ENCODE data around the gene CARD19.

CARD19 gene

GRCh38 chr9:93091453-93092081 is 4.5 kb upstream of the CARD19 start:
- H3K27me3 ChIP-seq (ENCODE audit: insufficient read depth, low read length) = no peaks in the 10 kb centered on the region
- H3K9me3 ChIP-seq (ENCODE audit: insufficient read depth, low read depth, low read length) = no peaks in the 10 kb centered on the region; the same call in 1 of the 2 replicates
- H3K9ac ChIP-seq (ENCODE audit: low read depth, low read length) = no peak overlapping the region
- no peaks in the 10 kb centered on the region for H3K36me3 ChIP-seq (ENCODE audit: insufficient read depth, low read depth, low read length)
- H3K4me3 ChIP-seq (ENCODE audit: low read length) = no peak overlapping the region
- no peak overlapping the region for H3K27ac ChIP-seq (ENCODE audit: low read length)
- H3K4me1 ChIP-seq (ENCODE audit: insufficient read depth, low read length) = no peaks in the 10 kb centered on the region

- Histone ChIP-seq H3K27ac (ENCODE audit: low read length) (no peak overlapping the region), H3K9me3 (ENCODE audit: insufficient read depth, low read depth, low read length) (no peaks in the 10 kb centered on the region), H3K4me3 (ENCODE audit: low read length) (no peak overlapping the region), H3K27me3 (ENCODE audit: insufficient read depth, low read length) (peaks cover 8% of the 10 kb centered on the region), H3K4me1 (ENCODE audit: insufficient read depth, low read length) (peaks cover 5% of the 10 kb centered on the region; the same call in 1 of the 2 replicates), H3K36me3 (ENCODE audit: insufficient read depth, low read depth, low read length) (no peaks in the 10 kb centered on the region), H3K9ac (ENCODE audit: low read depth, low read length) (no peak overlapping the region)
These were observed 3.6 kb upstream of the CARD19 start for GRCh38 chr9:93092251-93092991.

- Histone ChIP-seq H3K36me3 (ENCODE audit: insufficient read depth, low read depth, low read length) (no peaks in the 10 kb centered on the region), H3K9ac (ENCODE audit: low read depth, low read length) (no peak overlapping the region), H3K4me1 (ENCODE audit: insufficient read depth, low read length) (peaks cover 5% of the 10 kb centered on the region; the same call in 1 of the 2 replicates), H3K27ac (ENCODE audit: low read length) (no peak overlapping the region), H3K9me3 (ENCODE audit: insufficient read depth, low read depth, low read length) (no peaks in the 10 kb centered on the region), H3K4me3 (ENCODE audit: low read length) (no peak overlapping the region), H3K27me3 (ENCODE audit: insufficient read depth, low read length) (peaks cover 14% of the 10 kb centered on the region)
These were observed 2.7 kb upstream of the CARD19 start for GRCh38 chr9:93093127-93093876.

- Histone ChIP-seq H3K9me3 (ENCODE audit: insufficient read depth, low read depth, low read length) (no peaks in the 10 kb centered on the region), H3K9ac (ENCODE audit: low read depth, low read length) (no peak overlapping the region; the same call in 1 of the 2 replicates), H3K36me3 (ENCODE audit: insufficient read depth, low read depth, low read length) (no peaks in the 10 kb centered on the region), H3K4me3 (ENCODE audit: low read length) (no peak overlapping the region), H3K27ac (ENCODE audit: low read length) (no peak overlapping the region), H3K4me1 (ENCODE audit: insufficient read depth, low read length) (peaks cover 5% of the 10 kb centered on the region; the same call in 1 of the 2 replicates), H3K27me3 (ENCODE audit: insufficient read depth, low read length) (peaks cover 14% of the 10 kb centered on the region)
These were observed 1.9 kb upstream of the CARD19 start for GRCh38 chr9:93093877-93094657.

GRCh38 chr9:93094658-93095204 is 1.3 kb upstream of the CARD19 start:
- Histone ChIP-seq H3K4me3 (ENCODE audit: low read length) (peak overlapping the region; percentile 43), H3K27me3 (ENCODE audit: insufficient read depth, low read length) (peaks cover 14% of the 10 kb centered on the region), H3K27ac (ENCODE audit: low read length) (no peak overlapping the region), H3K4me1 (ENCODE audit: insufficient read depth, low read length) (peaks cover 5% of the 10 kb centered on the region; the same call in 1 of the 2 replicates), H3K9me3 (ENCODE audit: insufficient read depth, low read depth, low read length) (no peaks in the 10 kb centered on the region), H3K36me3 (ENCODE audit: insufficient read depth, low read depth, low read length) (no peaks in the 10 kb centered on the region), H3K9ac (ENCODE audit: low read depth, low read length) (peak overlapping the region; percentile 39; the same call in 1 of the 2 replicates)

- H3K27me3 ChIP-seq (ENCODE audit: insufficient read depth, low read length) = peaks cover 14% of the 10 kb centered on the region
- no peaks in the 10 kb centered on the region for H3K9me3 ChIP-seq (ENCODE audit: insufficient read depth, low read depth, low read length)
- no peaks in the 10 kb centered on the region for H3K36me3 ChIP-seq (ENCODE audit: insufficient read depth, low read depth, low read length)
- H3K9ac ChIP-seq (ENCODE audit: low read depth, low read length) = peak overlapping the region; percentile 39; the same call in 1 of the 2 replicates
- no peak overlapping the region for H3K27ac ChIP-seq (ENCODE audit: low read length)
- peak overlapping the region; percentile 43 for H3K4me3 ChIP-seq (ENCODE audit: low read length)
- H3K4me1 ChIP-seq (ENCODE audit: insufficient read depth, low read length) = peaks cover 5% of the 10 kb centered on the region; the same call in 1 of the 2 replicates
These were observed 549 bp upstream of the CARD19 start for GRCh38 chr9:93095205-93096130.

GRCh38 chr9:93096811-93097382 is 880 bp downstream of the CARD19 start:
- Histone ChIP-seq H3K27me3 (ENCODE audit: insufficient read depth, low read length) (peaks cover 14% of the 10 kb centered on the region), H3K4me3 (ENCODE audit: low read length) (peak overlapping the region; percentile 71), H3K4me1 (ENCODE audit: insufficient read depth, low read length) (peaks cover 5% of the 10 kb centered on the region; the same call in 1 of the 2 replicates), H3K9me3 (ENCODE audit: insufficient read depth, low read depth, low read length) (no peaks in the 10 kb centered on the region), H3K27ac (ENCODE audit: low read length) (no peak overlapping the region), H3K36me3 (ENCODE audit: insufficient read depth, low read depth, low read length) (no peaks in the 10 kb centered on the region), H3K9ac (ENCODE audit: low read depth, low read length) (peak overlapping the region; percentile 32; the same call in 1 of the 2 replicates)

GRCh38 chr9:93097511-93098201 is 1.6 kb downstream of the CARD19 start:
- Histone ChIP-seq H3K4me1 (ENCODE audit: insufficient read depth, low read length) (peaks cover 5% of the 10 kb centered on the region; the same call in 1 of the 2 replicates), H3K27ac (ENCODE audit: low read length) (no peak overlapping the region), H3K9me3 (ENCODE audit: insufficient read depth, low read depth, low read length) (no peaks in the 10 kb centered on the region), H3K36me3 (ENCODE audit: insufficient read depth, low read depth, low read length) (no peaks in the 10 kb centered on the region), H3K27me3 (ENCODE audit: insufficient read depth, low read length) (peaks cover 14% of the 10 kb centered on the region), H3K4me3 (ENCODE audit: low read length) (0 out of 2 replicates have a peak overlapping the region, but pooled peaks have one; percentile 71), H3K9ac (ENCODE audit: low read depth, low read length) (no peak overlapping the region)

GRCh38 chr9:93098236-93098946 is 2.4 kb downstream of the CARD19 start:
- Histone ChIP-seq H3K27me3 (ENCODE audit: insufficient read depth, low read length) (peaks cover 14% of the 10 kb centered on the region), H3K27ac (ENCODE audit: low read length) (no peak overlapping the region), H3K9me3 (ENCODE audit: insufficient read depth, low read depth, low read length) (no peaks in the 10 kb centered on the region), H3K9ac (ENCODE audit: low read depth, low read length) (no peak overlapping the region), H3K4me1 (ENCODE audit: insufficient read depth, low read length) (peaks cover 5% of the 10 kb centered on the region; the same call in 1 of the 2 replicates), H3K4me3 (ENCODE audit: low read length) (no peak overlapping the region), H3K36me3 (ENCODE audit: insufficient read depth, low read depth, low read length) (no peaks in the 10 kb centered on the region)

Data from iPS-20b (cell line).